Adrenal gland (tissue), 5 donors: ENCODE measurements around the gene C3AR1.

Experiments
- POLR2A ChIP-seq, 2 donors: fragments of 450-650 bp; IDR thresholded peaks; one replicate each; pipeline ENCODE4 v1.6.1; 2017; ENCODE audit warnings: antibody characterized with exemption in 2 of 2, mild to moderate bottlenecking in 2 of 2, moderate library complexity in 1 of 2
- TF ChIP-seq, protein P1 (sequence below), 6 experiments: fragments of 450-650 bp in 4 of 6; fragments of 200-600 bp in 2 of 6; sonication (generic) in 1 of 6; IDR thresholded peaks; 1 replicate in 5 of 6; 2 replicates in 1 of 6; pipeline versions ENCODE4 v1.5.1 to v1.8.0; 2016 to 2021; ENCODE audit warnings: antibody characterized with exemption in 6 of 6, mild to moderate bottlenecking in 2 of 6, moderate library complexity in 1 of 6
- donor health status: DM: no; HTN: no; CAD: no.

DNA sequence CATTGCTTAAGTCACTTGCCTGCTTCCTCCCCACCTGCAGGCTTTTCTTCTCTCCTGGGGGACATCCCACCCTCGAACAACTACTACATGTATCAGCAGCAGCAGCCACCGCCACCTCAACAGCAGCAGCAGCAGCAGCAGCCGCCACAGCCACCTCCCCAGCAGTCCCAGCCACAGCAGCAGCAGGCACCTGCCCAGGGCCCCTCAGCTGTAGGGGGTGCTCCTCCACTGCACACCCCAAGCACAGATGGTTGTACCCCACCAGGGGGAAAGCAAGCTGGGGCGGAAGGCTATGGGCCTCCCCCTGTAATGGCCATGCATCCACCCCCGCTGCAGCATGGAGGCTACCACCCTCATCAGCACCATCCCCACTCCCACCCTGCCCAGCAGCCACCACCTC, 18.3 kb downstream of the C3AR1 start:
- no peak for TF ChIP-seq POLR2A (IDR thresholded peaks at IDR 0.05)
- TF ChIP-seq, protein P1, sequence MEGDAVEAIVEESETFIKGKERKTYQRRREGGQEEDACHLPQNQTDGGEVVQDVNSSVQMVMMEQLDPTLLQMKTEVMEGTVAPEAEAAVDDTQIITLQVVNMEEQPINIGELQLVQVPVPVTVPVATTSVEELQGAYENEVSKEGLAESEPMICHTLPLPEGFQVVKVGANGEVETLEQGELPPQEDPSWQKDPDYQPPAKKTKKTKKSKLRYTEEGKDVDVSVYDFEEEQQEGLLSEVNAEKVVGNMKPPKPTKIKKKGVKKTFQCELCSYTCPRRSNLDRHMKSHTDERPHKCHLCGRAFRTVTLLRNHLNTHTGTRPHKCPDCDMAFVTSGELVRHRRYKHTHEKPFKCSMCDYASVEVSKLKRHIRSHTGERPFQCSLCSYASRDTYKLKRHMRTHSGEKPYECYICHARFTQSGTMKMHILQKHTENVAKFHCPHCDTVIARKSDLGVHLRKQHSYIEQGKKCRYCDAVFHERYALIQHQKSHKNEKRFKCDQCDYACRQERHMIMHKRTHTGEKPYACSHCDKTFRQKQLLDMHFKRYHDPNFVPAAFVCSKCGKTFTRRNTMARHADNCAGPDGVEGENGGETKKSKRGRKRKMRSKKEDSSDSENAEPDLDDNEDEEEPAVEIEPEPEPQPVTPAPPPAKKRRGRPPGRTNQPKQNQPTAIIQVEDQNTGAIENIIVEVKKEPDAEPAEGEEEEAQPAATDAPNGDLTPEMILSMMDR (IDR thresholded peaks at IDR 0.05), result no peak
